Measurements from ENCODE around the gene SF3B6.

Gene SF3B6

DNA sequence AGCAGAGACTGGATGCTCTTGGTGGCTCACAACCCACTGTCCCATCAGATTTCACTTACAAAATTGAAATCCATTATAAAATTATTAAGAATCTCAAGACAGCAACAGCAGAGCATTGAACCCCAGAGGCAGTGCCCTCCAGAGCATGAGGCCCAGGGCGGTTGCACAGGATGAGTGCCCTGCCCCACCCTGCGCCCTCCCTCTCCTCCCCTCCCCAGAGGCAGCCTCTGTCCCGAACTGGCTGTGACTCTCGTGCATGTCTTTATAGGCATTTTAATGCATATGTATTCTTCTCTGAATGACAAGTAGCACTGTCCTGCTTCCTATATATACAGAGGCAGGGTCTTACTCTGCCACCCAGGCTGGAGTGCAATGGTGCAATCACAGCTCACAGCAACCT lies 55.9 kb downstream of the SF3B6 start:
- no peak for DNase-seq (ENCODE audit: low read depth)
- TF ChIP-seq, protein P1, sequence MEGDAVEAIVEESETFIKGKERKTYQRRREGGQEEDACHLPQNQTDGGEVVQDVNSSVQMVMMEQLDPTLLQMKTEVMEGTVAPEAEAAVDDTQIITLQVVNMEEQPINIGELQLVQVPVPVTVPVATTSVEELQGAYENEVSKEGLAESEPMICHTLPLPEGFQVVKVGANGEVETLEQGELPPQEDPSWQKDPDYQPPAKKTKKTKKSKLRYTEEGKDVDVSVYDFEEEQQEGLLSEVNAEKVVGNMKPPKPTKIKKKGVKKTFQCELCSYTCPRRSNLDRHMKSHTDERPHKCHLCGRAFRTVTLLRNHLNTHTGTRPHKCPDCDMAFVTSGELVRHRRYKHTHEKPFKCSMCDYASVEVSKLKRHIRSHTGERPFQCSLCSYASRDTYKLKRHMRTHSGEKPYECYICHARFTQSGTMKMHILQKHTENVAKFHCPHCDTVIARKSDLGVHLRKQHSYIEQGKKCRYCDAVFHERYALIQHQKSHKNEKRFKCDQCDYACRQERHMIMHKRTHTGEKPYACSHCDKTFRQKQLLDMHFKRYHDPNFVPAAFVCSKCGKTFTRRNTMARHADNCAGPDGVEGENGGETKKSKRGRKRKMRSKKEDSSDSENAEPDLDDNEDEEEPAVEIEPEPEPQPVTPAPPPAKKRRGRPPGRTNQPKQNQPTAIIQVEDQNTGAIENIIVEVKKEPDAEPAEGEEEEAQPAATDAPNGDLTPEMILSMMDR (IDR thresholded peaks at IDR 0.05; ENCODE audit: control insufficient read depth, insufficient read depth, low read depth, low read length, missing control alignments) = no peak
- H3K4me3 ChIP-seq (ENCODE audit: control insufficient read depth, low read depth, low read length) = no peak overlapping the region

DNA sequence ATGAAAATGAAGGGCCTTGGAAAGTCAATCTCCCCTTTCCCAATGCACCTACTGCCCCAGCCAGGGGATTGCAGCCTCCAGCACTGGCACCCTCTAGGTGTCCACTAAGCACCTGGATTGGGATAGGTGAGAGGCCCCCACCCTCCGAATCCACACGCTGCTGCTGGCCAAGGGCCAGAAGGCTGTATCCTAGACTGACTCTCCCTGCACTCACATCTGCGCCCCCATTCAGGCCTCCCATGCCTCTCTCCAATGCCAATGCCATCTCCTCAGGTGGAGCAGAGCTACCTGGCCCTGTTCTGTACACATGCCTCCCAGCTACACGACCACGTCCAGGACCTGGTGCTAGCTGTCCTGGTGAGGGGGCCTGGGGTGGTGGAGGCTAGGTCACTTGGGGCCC lies 56.4 kb downstream of the SF3B6 start:
- no peak overlapping the region for H3K4me3 ChIP-seq (ENCODE audit: control insufficient read depth, low read depth, low read length)
- TF ChIP-seq, protein P1 (IDR thresholded peaks at IDR 0.05; ENCODE audit: control insufficient read depth, insufficient read depth, low read depth, low read length, missing control alignments) = no peak
- DNase-seq (ENCODE audit: low read depth) = no peak

- TF ChIP-seq, protein P1 (IDR thresholded peaks at IDR 0.05; ENCODE audit: control insufficient read depth, insufficient read depth, low read depth, low read length, missing control alignments) = no peak
- DNase-seq (ENCODE audit: low read depth) = no peak
- H3K4me3 ChIP-seq (ENCODE audit: control insufficient read depth, low read depth, low read length) = no peak overlapping the region
Observed at GRCh38 chr2:24018241-24018640, 57.9 kb downstream of the SF3B6 start.

DNA sequence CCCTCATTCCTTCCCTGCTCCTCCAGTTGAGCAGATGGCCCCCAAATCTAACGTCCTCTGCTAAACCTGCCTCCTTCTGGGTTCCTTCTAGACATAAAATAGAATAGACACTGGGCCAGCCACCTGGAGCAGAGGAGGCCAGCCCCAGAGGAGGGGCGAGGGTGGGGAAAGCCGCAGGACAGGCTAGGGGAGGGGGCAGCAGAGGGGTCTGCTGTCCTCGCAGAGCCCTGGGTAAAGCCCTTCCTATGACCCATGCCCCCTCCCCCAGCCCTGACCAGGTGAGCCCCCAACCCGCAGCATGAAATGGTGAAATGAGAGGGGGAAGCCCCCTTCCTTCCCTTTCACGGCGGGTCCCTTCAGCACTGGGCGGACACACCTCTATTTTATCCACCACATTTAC lies 58.4 kb downstream of the SF3B6 start:
- TF ChIP-seq, protein P1 (IDR thresholded peaks at IDR 0.05; ENCODE audit: control insufficient read depth, insufficient read depth, low read depth, low read length, missing control alignments) = no peak
- no peak overlapping the region for H3K4me3 ChIP-seq (ENCODE audit: control insufficient read depth, low read depth, low read length)
- DNase-seq (ENCODE audit: low read depth) = no peak
